PC-9 (cell line): ENCODE measurements around the gene SERPINF2. TPM values are rescaled to one million over a fixed set of nuclear protein-coding genes. Genes with fewer than 3 reads are reported as not detected.

ENCODE experiments used
- BruUV-seq: library from RNA; stranded (reverse); fragments of 400-500 nt; replicated peaks from 2 replicates; lab custom pipeline; 2021; lab: Mats Ljungman, UMichigan
- CTCF ChIA-PET: fragments of 300-600 bp; sonication (Branson Sonifier 250); formaldehyde crosslinking; loops from one replicate; lab custom pipeline; 2022; ENCODE audit warnings: antibody characterized with exemption; lab: Charles Lee
- POLR2A ChIA-PET: fragments of 300-600 bp; sonication (Branson Sonifier 250); formaldehyde crosslinking; loops from one replicate; lab custom pipeline; 2022; ENCODE audit warnings: antibody characterized with exemption; ENCODE audit not compliant: unreplicated experiment; lab: Charles Lee
- DNase-seq, 2 experiments: peaks; one replicate each; pipeline versions ENCODE4 v3.0.0 to v3.0.0-alpha.2; 2015 to 2022; ENCODE audit warnings: mixed read lengths in 1 of 2
- H2AFZ ChIP-seq: fragments of 200-600 bp; sonication (generic); 2 replicates; pipeline ENCODE4 v1.8.1; 2017; ENCODE audit warnings: antibody characterized with exemption
- H3F3A ChIP-seq: fragments of 200-600 bp; sonication (generic); 2 replicates; pipeline ENCODE4 v1.8.1; 2017; ENCODE audit warnings: antibody characterized with exemption, mild to moderate bottlenecking, low read depth; ENCODE audit not compliant: insufficient read depth
- H3K27ac ChIP-seq: fragments of 200-600 bp; sonication (generic); 2 replicates; pipeline ENCODE4 v1.6.1; 2016; ENCODE audit warnings: mixed run types
- H3K27me3 ChIP-seq: fragments of 200-600 bp; sonication (generic); 2 replicates; pipeline ENCODE4 v1.6.1; 2016; ENCODE audit warnings: low read depth, mixed run types; ENCODE audit not compliant: insufficient read depth
- H3K36me3 ChIP-seq: fragments of 200-600 bp; sonication (generic); 2 replicates; pipeline ENCODE4 v1.6.1; 2016; ENCODE audit warnings: low read depth, mixed run types
- H3K4me1 ChIP-seq: fragments of 200-600 bp; sonication (generic); replicated peaks from 2 replicates; pipeline ENCODE4 v1.6.1; 2016; ENCODE audit warnings: mixed run types; ENCODE audit not compliant: insufficient read depth
- H3K4me2 ChIP-seq: fragments of 200-600 bp; sonication (generic); 2 replicates; pipeline ENCODE4 v1.6.1; 2017; ENCODE audit warnings: mixed run types
- H3K4me3 ChIP-seq: fragments of 200-600 bp; sonication (generic); 2 replicates; pipeline ENCODE4 v1.6.1; 2016; ENCODE audit warnings: mixed run types
- H3K79me2 ChIP-seq: fragments of 200-600 bp; sonication (generic); 2 replicates; pipeline ENCODE4 v1.6.1; 2017; ENCODE audit warnings: low read depth, mixed run types
- H3K9me2 ChIP-seq: fragments of 200-600 bp; sonication (generic); 2 replicates; pipeline ENCODE4 v1.8.1; 2017; ENCODE audit warnings: mild to moderate bottlenecking; ENCODE audit not compliant: insufficient read depth
- H3K9me3 ChIP-seq: fragments of 200-600 bp; sonication (generic); 2 replicates; pipeline ENCODE4 v1.8.1; 2016; ENCODE audit warnings: low read depth; ENCODE audit not compliant: insufficient read depth
- H4K20me1 ChIP-seq: fragments of 200-600 bp; sonication (generic); 2 replicates; pipeline ENCODE4 v1.8.1; 2017; ENCODE audit not compliant: insufficient read depth
- CTCF ChIP-seq: fragments of 200-600 bp; sonication (generic); conservative IDR thresholded peaks from 2 replicates; pipeline ENCODE4 v1.6.1; 2017; ENCODE audit warnings: mixed run types, antibody characterized with exemption, mild to moderate bottlenecking, moderate library complexity
- EZH2 ChIP-seq: fragments of 200-600 bp; sonication (generic); IDR thresholded peaks from 2 replicates; pipeline ENCODE4 v1.8.0; 2017; ENCODE audit warnings: antibody characterized with exemption, low read depth
- intact Hi-C: fragments of 100-400 bp; cut with micrococcal nuclease; formaldehyde crosslinking; loops from one replicate; pipeline ENCODE4 v1.10.0; 2022; ENCODE audit not compliant: unreplicated experiment
- total RNA-seq: library from RNA; stranded (reverse); gene quantifications from 2 replicates; pipeline ENCODE4 v1.2.3, GENCODE V29; 2021

The SERPINF2 gene
- total RNA-seq, 1 experiment from 2014 or later = 9.5 TPM

DNA sequence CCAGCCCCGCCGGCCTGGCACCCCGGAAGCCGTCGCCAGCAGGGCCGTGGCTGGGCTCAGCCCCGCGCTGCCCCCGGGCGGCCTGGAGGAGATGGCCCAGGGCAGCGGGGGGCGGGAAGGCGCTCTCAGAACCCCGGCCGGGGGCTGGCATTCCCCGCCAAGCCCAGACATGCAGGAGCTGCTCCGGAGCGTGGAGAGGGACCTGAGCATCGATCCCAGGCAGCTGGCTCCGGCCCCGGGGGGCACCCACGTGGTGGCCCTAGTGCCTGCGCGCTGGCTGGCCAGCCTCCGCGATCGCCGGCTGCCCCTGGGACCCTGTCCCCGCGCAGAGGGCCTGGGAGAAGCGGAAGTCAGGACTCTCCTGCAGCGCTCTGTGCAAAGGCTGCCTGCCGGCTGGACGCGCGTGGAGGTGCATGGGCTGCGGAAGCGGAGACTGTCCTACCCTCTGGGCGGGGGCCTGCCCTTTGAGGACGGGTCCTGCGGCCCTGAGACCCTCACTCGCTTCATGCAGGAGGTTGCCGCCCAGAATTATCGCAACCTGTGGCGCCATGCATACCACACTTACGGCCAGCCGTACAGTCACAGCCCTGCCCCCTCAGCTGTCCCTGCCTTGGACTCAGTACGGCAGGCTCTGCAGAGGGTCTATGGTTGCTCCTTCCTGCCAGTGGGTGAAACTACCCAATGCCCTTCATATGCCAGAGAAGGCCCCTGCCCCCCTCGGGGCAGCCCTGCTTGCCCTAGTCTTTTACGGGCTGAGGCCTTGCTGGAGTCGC, 17.6 kb upstream of the SERPINF2 start:
- no TSS peak for BruUV-seq
- CTCF ChIA-PET = no interaction called here
- no peak for DNase-seq

DNA sequence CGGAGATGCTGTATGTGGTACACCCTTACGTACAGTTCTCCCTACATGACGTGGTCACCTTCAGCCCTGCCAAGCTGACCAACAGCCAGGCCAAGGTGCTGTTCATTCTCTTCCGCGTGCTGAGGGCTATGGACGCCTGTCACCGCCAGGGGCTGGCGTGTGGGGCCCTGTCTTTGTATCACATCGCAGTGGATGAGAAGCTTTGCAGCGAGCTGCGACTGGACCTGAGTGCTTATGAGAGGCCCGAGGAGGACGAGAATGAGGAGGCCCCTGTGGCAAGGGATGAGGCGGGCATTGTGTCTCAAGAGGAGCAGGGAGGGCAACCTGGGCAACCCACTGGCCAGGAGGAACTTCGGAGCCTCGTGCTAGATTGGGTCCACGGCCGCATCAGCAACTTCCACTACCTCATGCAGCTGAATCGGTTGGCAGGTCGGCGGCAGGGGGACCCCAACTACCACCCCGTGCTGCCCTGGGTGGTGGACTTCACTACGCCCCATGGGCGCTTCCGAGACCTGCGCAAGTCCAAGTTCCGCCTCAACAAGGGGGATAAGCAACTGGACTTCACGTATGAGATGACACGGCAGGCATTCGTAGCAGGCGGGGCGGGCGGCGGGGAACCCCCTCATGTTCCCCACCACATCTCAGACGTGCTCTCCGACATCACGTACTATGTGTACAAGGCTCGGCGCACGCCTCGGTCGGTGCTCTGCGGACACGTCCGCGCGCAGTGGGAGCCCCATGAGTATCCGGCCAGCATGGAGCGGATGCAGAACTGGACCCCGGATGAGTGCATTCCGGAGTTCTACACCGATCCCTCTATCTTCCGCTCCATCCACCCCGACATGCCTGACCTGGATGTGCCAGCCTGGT, 16.8 kb upstream of the SERPINF2 start:
- H3F3A ChIP-seq = peaks cover 11% of the 10 kb centered on the region; the same call in 1 of the 2 replicates
- DNase-seq = no peak
- ChIA-PET POLR2A (no interaction called here), CTCF (no interaction called here)
- peaks cover 7% of the 10 kb centered on the region; the same call in 1 of the 2 replicates for H3K79me2 ChIP-seq
- peak overlapping the region; percentile 98 for H3K4me2 ChIP-seq
- H2AFZ ChIP-seq = no peak overlapping the region
- H3K4me3 ChIP-seq = peak overlapping the region; percentile 93; the same call in 1 of the 2 replicates
- intact Hi-C loops = no loop called here
- H3K9me2 ChIP-seq = no peaks in the 10 kb centered on the region
- TSS peak; percentile 15 for BruUV-seq
- H3K27ac ChIP-seq = no peak overlapping the region
- H3K9me3 ChIP-seq = no peaks in the 10 kb centered on the region
- TF ChIP-seq CTCF (no peak), EZH2 (no peak)
- H4K20me1 ChIP-seq = no peaks in the 10 kb centered on the region; the same call in 1 of the 2 replicates
- H3K4me1 ChIP-seq = peaks cover 5% of the 10 kb centered on the region; the same call in 1 of the 2 replicates
- no peaks in the 10 kb centered on the region for H3K27me3 ChIP-seq
- H3K36me3 ChIP-seq = no peaks in the 10 kb centered on the region

More for the DNA sequence above, 17.6 kb upstream of the SERPINF2 start:
- no peaks in the 10 kb centered on the region for H3K36me3 ChIP-seq
- H3K9me2 ChIP-seq = no peaks in the 10 kb centered on the region
- H4K20me1 ChIP-seq = no peaks in the 10 kb centered on the region; the same call in 1 of the 2 replicates
- peaks cover 5% of the 10 kb centered on the region; the same call in 1 of the 2 replicates for H3K4me1 ChIP-seq
- H2AFZ ChIP-seq = peak overlapping the region; percentile 90
- peak overlapping the region; percentile 98 for H3K4me2 ChIP-seq
- peaks cover 11% of the 10 kb centered on the region; the same call in 1 of the 2 replicates for H3F3A ChIP-seq
- no peaks in the 10 kb centered on the region for H3K9me3 ChIP-seq
- H3K27me3 ChIP-seq = no peaks in the 10 kb centered on the region
- no peak for TF ChIP-seq EZH2
- no peak for TF ChIP-seq CTCF
- peaks cover 7% of the 10 kb centered on the region; the same call in 1 of the 2 replicates for H3K79me2 ChIP-seq
- H3K4me3 ChIP-seq = peak overlapping the region; percentile 93
- H3K27ac ChIP-seq = no peak overlapping the region
- POLR2A ChIA-PET = interaction anchor here (0.5 kb wide), 1 partner anchor 8 kb away, joined by 3 read pairs; no protein-coding TSS in a partner anchor
- intact Hi-C loops = no loop called here

DNA sequence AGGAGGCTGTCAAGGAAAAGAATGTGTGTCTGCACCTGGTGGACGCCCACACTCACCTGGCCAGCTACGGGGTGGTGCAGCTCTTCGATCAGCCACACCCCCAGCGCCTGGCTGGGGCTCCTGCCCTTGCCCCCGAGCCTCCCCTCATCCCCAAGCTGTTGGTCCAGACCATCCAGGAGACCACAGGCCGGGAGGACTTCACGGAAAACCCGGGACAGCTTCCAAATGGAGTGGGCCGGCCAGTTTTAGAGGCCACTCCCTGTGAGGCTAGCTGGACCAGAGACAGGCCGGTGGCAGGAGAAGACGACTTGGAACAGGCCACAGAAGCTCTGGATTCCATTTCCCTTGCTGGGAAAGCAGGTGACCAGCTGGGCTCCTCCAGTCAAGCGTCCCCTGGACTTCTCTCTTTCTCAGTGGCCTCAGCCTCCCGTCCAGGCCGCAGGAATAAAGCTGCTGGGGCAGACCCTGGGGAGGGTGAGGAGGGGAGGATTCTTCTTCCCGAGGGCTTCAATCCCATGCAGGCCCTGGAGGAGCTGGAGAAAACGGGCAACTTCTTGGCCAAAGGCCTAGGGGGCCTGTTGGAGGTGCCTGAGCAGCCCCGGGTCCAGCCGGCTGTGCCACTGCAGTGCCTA, 15.9 kb upstream of the SERPINF2 start:
- no peaks in the 10 kb centered on the region; the same call in none of the 2 replicates for H4K20me1 ChIP-seq
- intact Hi-C loops = no loop called here
- no peak overlapping the region for H3K27ac ChIP-seq
- peaks cover 7% of the 10 kb centered on the region; the same call in 1 of the 2 replicates for H3K79me2 ChIP-seq
- H3F3A ChIP-seq = peaks cover 5% of the 10 kb centered on the region; the same call in 1 of the 2 replicates
- no peaks in the 10 kb centered on the region for H3K27me3 ChIP-seq
- peaks cover 5% of the 10 kb centered on the region; the same call in 1 of the 2 replicates for H3K4me1 ChIP-seq
- BruUV-seq = no TSS peak
- no peak overlapping the region for H3K4me3 ChIP-seq
- no peak overlapping the region for H2AFZ ChIP-seq
- H3K4me2 ChIP-seq = no peak overlapping the region
- POLR2A ChIA-PET = no interaction called here
- H3K9me2 ChIP-seq = no peaks in the 10 kb centered on the region
- H3K9me3 ChIP-seq = no peaks in the 10 kb centered on the region
- no peak for DNase-seq
- no peaks in the 10 kb centered on the region for H3K36me3 ChIP-seq
- CTCF ChIA-PET = no interaction called here
- no peak for TF ChIP-seq EZH2
- TF ChIP-seq CTCF = no peak
